ENCODE data around the gene PBX3.

DNA sequence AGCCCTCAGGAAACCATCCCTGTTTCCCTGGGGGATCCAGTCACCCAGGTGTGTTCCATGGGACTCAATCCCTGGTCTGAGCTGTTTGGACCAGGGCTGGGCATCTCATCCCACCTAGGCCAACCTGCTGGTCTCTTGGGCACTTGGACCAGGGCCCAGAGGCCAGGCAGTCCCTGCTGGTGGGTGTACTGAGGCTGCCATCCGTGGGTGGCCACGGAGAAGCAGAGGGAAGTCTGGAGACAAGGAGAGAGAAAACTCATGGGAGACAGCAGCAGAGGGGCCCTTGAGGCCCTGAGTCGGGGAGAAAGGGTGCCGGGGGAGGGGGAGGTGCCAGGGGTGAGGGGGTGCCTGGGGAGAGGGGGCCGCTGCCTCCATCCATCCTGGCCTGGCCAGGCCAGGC is 247.8 kb downstream of the PBX3 start:
- TF ChIP-seq CTCF (IDR thresholded peaks at IDR 0.05) (no peak), EZH2 (IDR thresholded peaks at IDR 0.05; ENCODE audit: borderline replicate concordance, insufficient read depth, low read depth, low read length, poor library complexity, severe bottlenecking) (no peak)

Data from B cell (primary cell).